Measurements from ENCODE around the gene GRK5.

GRK5 gene

DNA sequence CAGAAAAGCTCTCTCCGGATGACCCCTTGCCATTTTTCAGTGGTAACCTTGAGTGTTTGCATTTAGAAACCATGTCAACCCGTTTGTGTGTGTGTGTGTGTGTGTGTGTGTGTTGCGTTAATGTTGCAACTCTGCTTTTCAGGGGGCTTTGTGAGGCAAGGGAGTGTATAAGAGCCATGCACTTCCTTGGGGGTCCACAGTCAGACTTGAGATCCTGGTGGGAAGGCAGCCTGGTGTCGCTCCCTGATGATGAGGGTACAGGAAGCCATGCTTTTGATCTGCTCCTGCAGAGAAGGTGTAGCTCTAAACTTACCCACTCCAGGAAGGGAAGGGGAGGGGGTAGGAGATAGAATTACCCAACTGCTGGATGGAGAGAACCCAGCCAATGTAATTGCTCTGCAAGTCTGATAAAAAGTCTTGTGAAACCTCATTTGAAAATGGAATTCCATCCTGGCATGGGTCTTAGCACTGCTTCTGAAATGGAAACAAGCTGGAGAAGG, 10.7 kb downstream of the GRK5 start:
- Histone ChIP-seq H3F3A (ENCODE audit: control insufficient read depth, insufficient read depth) (peaks cover 2% of the 10 kb centered on the region; the same call in 1 of the 2 replicates), H3K9me3 (ENCODE audit: control insufficient read depth, insufficient read depth, low read length) (no peaks in the 10 kb centered on the region), H3K27me3 (ENCODE audit: control insufficient read depth, low read length) (peaks cover 14% of the 10 kb centered on the region), H4K20me1 (ENCODE audit: control insufficient read depth, insufficient read depth, low read depth, low read length) (no peaks in the 10 kb centered on the region), H3K4me2 (ENCODE audit: low read length) (no peak overlapping the region), H3K4me3 (ENCODE audit: low read length) (no peak overlapping the region), H3K4me1 (ENCODE audit: control insufficient read depth, low read length) (peaks cover 3% of the 10 kb centered on the region; the same call in 1 of the 2 replicates), H3K79me2 (ENCODE audit: control insufficient read depth, low read length) (no peaks in the 10 kb centered on the region), H3K9me2 (replicated peaks; ENCODE audit: control insufficient read depth, low read length) (no peaks in the 10 kb centered on the region), H3K36me3 (ENCODE audit: control insufficient read depth, low read length) (no peaks in the 10 kb centered on the region), H3K27ac (ENCODE audit: low read depth, low read length) (no peak overlapping the region)
- TF ChIP-seq EZH2phosphoT487 (IDR thresholded peaks at IDR 0.05; ENCODE audit: borderline replicate concordance, low read length) = no peak
- TF ChIP-seq, protein P1, sequence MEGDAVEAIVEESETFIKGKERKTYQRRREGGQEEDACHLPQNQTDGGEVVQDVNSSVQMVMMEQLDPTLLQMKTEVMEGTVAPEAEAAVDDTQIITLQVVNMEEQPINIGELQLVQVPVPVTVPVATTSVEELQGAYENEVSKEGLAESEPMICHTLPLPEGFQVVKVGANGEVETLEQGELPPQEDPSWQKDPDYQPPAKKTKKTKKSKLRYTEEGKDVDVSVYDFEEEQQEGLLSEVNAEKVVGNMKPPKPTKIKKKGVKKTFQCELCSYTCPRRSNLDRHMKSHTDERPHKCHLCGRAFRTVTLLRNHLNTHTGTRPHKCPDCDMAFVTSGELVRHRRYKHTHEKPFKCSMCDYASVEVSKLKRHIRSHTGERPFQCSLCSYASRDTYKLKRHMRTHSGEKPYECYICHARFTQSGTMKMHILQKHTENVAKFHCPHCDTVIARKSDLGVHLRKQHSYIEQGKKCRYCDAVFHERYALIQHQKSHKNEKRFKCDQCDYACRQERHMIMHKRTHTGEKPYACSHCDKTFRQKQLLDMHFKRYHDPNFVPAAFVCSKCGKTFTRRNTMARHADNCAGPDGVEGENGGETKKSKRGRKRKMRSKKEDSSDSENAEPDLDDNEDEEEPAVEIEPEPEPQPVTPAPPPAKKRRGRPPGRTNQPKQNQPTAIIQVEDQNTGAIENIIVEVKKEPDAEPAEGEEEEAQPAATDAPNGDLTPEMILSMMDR (IDR thresholded peaks at IDR 0.05; ENCODE audit: low read depth, low read length, poor library complexity, severe bottlenecking) = no peak

- H3K9me2 ChIP-seq (replicated peaks; ENCODE audit: control insufficient read depth, low read length) = no peaks in the 10 kb centered on the region
- no peaks in the 10 kb centered on the region for H3K9me3 ChIP-seq (ENCODE audit: control insufficient read depth, insufficient read depth, low read length)
- H3K27me3 ChIP-seq (ENCODE audit: control insufficient read depth, low read length) = peaks cover 17% of the 10 kb centered on the region
- H3K27ac ChIP-seq (ENCODE audit: low read depth, low read length) = no peak overlapping the region
- TF ChIP-seq EZH2phosphoT487 (IDR thresholded peaks at IDR 0.05; ENCODE audit: borderline replicate concordance, low read length) = no peak
- TF ChIP-seq, protein P1 (IDR thresholded peaks at IDR 0.05; ENCODE audit: low read depth, low read length, poor library complexity, severe bottlenecking) = no peak
- H3K4me3 ChIP-seq (ENCODE audit: low read length) = no peak overlapping the region
- no peaks in the 10 kb centered on the region for H3K4me1 ChIP-seq (ENCODE audit: control insufficient read depth, low read length)
- H3F3A ChIP-seq (ENCODE audit: control insufficient read depth, insufficient read depth) = peaks cover 2% of the 10 kb centered on the region; the same call in 1 of the 2 replicates
- no peaks in the 10 kb centered on the region for H4K20me1 ChIP-seq (ENCODE audit: control insufficient read depth, insufficient read depth, low read depth, low read length)
- H3K4me2 ChIP-seq (ENCODE audit: low read length) = no peak overlapping the region
- no peaks in the 10 kb centered on the region for H3K36me3 ChIP-seq (ENCODE audit: control insufficient read depth, low read length)
- no peaks in the 10 kb centered on the region for H3K79me2 ChIP-seq (ENCODE audit: control insufficient read depth, low read length)
These were observed 12.5 kb downstream of the GRK5 start for GRCh38 chr10:119219871-119220270.

DNA sequence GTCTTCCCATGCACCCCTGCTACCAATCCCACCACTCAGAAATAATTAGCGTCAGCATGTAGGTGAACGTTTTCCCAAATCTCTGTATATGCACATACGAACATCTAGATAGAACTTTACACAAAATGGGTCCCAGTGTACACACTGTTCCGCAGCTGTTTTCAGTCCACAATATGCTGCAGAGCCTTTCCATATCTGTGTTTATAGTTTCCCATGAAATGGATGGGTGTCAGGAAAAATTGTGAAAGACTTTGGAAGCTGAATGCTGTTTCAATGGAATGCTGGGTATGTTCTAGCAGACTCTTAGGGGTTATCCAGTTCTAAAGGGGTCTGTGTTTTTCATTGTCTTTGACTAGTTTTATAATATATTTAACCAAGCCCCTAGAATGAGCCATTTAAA, 13.8 kb downstream of the GRK5 start:
- H3F3A ChIP-seq (ENCODE audit: control insufficient read depth, insufficient read depth) = peaks cover 2% of the 10 kb centered on the region; the same call in 1 of the 2 replicates
- H3K27me3 ChIP-seq (ENCODE audit: control insufficient read depth, low read length) = peaks cover 17% of the 10 kb centered on the region
- H3K9me3 ChIP-seq (ENCODE audit: control insufficient read depth, insufficient read depth, low read length) = no peaks in the 10 kb centered on the region
- no peaks in the 10 kb centered on the region for H3K36me3 ChIP-seq (ENCODE audit: control insufficient read depth, low read length)
- H3K27ac ChIP-seq (ENCODE audit: low read depth, low read length) = no peak overlapping the region
- TF ChIP-seq, protein P1 (IDR thresholded peaks at IDR 0.05; ENCODE audit: low read depth, low read length, poor library complexity, severe bottlenecking) = no peak
- TF ChIP-seq EZH2phosphoT487 (IDR thresholded peaks at IDR 0.05; ENCODE audit: borderline replicate concordance, low read length) = no peak
- H3K4me2 ChIP-seq (ENCODE audit: low read length) = no peak overlapping the region
- H3K9me2 ChIP-seq (replicated peaks; ENCODE audit: control insufficient read depth, low read length) = no peaks in the 10 kb centered on the region
- H3K4me1 ChIP-seq (ENCODE audit: control insufficient read depth, low read length) = no peaks in the 10 kb centered on the region
- H3K79me2 ChIP-seq (ENCODE audit: control insufficient read depth, low read length) = no peaks in the 10 kb centered on the region
- no peak overlapping the region for H3K4me3 ChIP-seq (ENCODE audit: low read length)
- H4K20me1 ChIP-seq (ENCODE audit: control insufficient read depth, insufficient read depth, low read depth, low read length) = no peaks in the 10 kb centered on the region
